ENCODE measurements around the gene TRIM47.

Gene TRIM47

DNA sequence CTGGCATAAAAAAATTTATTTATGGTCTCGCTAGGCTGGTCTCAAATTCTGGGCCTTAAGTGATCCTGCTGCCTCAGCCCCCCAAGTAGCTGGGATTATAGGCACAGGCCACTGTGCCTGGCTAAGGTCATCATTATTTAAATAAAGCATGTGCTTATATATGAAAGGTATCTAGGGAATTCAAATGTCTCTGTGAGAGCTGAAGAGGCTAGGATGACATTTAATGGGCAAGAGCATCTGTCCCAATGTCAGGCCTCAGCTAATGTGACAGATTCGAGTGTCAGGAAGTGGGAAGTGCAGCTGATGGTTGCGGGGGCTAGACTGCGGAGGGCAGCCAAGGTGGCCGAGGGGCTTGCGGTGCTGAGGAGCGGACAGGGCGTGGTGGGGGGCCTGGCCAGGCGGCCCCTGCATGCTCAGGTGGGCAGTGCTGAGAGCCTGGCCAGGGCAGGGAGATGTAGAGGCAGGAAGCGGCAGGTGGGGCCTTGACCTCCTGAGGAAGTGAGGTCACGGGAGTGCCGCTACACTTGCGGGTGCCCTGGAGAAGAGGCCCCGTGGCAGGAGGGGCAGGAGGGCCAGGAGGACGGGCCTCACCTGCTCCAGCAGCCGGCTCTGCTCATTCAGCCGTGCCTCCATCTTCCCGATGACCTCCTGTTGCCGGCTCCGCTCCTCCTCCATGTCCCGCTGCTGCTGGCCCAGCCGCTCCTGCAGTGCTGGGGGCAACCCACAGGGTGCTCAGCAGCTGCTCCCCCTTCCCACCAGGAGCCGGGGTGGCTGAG lies 38.9 kb upstream of the TRIM47 start:
- DNase-seq, result no peak
- Mint-ChIP-seq H3K36me3 (peaks cover 10 to 24% of the 10 kb centered on the region in 2 donors), H3K27ac (no peak overlapping the region), H3K4me3 (no peak overlapping the region), H3K4me1 (peaks cover 0 to 6% of the 10 kb centered on the region in 2 donors), H3K9me3 (no peaks in the 10 kb centered on the region), H3K27me3 (no peaks in the 10 kb centered on the region)
- ATAC-seq (replicated peaks), result no peak

DNA sequence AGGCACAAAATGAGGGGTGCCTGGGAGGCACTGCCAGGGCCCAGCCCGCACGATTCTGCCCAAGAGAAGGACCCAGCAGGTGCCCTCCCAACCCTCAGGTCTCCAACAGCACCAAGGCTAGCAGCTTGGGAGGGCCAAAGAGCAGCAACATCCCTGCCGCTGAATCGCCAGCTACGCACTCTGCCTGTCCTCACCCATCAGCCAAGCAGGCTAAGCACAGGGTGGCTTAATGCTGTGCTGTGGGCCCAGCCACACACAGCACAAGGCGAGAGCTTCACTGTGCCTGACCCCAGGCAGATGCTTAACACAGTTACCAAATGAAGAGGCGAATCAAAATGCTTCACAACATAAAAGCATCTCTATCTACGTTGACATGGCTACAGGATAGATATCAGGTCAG lies 36.9 kb upstream of the TRIM47 start:
- H3K4me3 Mint-ChIP-seq, result no peak overlapping the region

DNA sequence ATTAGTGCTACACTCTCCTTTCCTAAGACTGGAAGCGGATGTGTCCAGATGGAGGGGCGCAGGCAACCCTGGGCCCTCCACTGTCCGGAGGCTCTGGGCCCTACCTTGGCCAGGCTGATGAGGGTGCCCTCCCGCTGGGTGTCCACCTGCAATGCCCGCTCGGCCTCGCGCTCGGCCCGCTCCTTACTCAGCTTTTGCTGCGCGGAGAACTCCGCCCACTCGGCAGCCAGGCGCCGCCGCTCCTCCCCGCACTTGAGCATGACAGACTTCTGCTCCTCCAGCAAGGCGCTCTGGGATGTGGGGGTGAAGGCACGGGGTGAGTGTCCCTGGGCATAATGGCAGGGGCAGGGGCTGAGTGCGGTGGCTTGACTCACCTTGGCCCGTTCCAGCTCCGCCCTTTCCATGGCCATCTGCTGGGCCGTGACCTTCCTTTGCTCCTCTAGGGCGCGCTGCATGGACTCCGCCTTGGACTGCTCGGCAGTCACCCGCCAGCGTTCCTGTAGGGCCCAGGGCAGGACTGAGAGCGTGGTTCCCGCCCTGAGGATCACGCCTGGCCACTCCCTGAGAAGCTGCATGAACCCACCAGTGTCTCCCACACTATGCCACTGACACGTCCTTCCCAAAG lies 36.4 kb upstream of the TRIM47 start:
- H3K27ac Mint-ChIP-seq, result no peak overlapping the region
- DNase-seq (no peak), ATAC-seq (replicated peaks) (no peak)
- no peaks in the 10 kb centered on the region for H3K9me3 Mint-ChIP-seq
- H3K4me3 Mint-ChIP-seq, result no peak overlapping the region
- peaks cover 0 to 6% of the 10 kb centered on the region in 2 donors for H3K4me1 Mint-ChIP-seq
- peaks cover 11 to 19% of the 10 kb centered on the region in 2 donors for H3K36me3 Mint-ChIP-seq
- H3K27me3 Mint-ChIP-seq, result no peaks in the 10 kb centered on the region

More for the DNA sequence above, 36.9 kb upstream of the TRIM47 start:
- ATAC-seq (replicated peaks) (no peak), DNase-seq (no peak)
- Mint-ChIP-seq H3K27ac (no peak overlapping the region), H3K4me1 (peaks cover 0 to 6% of the 10 kb centered on the region in 2 donors), H3K36me3 (peaks cover 12 to 20% of the 10 kb centered on the region in 2 donors), H3K27me3 (no peaks in the 10 kb centered on the region), H3K9me3 (no peaks in the 10 kb centered on the region)

GRCh38 chr17:75913537-75914210 lies 35.3 kb upstream of the TRIM47 start:
- no peak overlapping the region for H3K4me3 Mint-ChIP-seq
- ATAC-seq (replicated peaks) (no peak), DNase-seq (no peak)
- no peak overlapping the region for H3K27ac Mint-ChIP-seq
- no peaks in the 10 kb centered on the region for H3K27me3 Mint-ChIP-seq
- H3K9me3 Mint-ChIP-seq, result no peaks in the 10 kb centered on the region
- H3K4me1 Mint-ChIP-seq, result peaks cover 0 to 6% of the 10 kb centered on the region in 2 donors
- H3K36me3 Mint-ChIP-seq, result peaks cover 9 to 12% of the 10 kb centered on the region in 2 donors

DNA sequence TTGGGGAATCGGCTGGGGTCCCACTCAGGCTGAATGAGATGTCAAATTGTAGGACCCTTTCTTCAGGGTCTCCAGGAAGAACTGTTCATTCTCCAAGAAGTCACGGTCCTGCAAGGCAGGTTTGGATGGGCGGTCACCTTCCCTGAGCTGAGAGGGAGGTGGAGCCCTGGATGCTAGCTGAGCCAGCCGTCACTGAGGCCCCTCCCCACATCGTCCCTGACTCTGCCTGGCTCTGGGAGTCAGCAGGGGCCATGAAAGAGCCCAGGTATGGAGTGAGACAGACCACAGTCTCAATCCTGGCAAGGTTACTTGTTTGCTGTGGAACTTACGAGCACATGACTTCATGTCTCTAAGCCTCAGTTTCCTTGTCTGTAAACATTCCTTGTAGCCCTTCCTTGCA lies 32.3 kb upstream of the TRIM47 start:
- no peak for ATAC-seq (replicated peaks)
- Mint-ChIP-seq H3K4me1 (no peaks in the 10 kb centered on the region), H3K4me3 (no peak overlapping the region), H3K36me3 (peaks cover 7 to 8% of the 10 kb centered on the region in 2 donors), H3K27ac (no peak overlapping the region), H3K9me3 (no peaks in the 10 kb centered on the region), H3K27me3 (no peaks in the 10 kb centered on the region)
- DNase-seq, result no peak

DNA sequence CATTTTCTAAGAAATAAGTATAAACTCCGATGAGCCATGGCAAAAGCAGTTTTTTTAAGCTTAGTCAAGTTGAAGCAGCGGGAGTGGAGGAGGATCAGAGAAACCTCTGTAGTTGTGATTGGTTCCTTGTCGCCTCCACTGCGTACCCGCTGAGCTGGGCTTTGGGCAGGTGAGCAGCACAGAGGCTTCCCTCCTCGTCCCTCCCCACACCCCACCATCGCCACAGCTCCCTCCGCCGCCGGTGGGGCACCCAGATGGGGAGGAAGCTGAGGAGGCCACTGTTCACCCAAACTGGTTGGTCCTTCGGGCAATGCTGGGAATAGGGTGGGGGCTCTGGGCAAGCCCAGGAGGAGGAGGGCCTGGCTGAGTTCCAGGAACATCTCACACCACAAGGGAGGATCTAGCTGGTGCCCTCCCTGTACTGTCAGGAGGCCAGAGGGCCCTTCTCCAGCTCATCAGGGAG lies 31.5 kb upstream of the TRIM47 start:
- Mint-ChIP-seq H3K9me3 (no peaks in the 10 kb centered on the region), H3K4me3 (no peak overlapping the region), H3K27ac (no peak overlapping the region), H3K4me1 (peaks cover 2 to 5% of the 10 kb centered on the region in 2 donors), H3K27me3 (no peaks in the 10 kb centered on the region), H3K36me3 (peaks cover 8% of the 10 kb centered on the region in 2 donors)
- no peak for DNase-seq
- no peak for ATAC-seq (replicated peaks)

- H3K27ac Mint-ChIP-seq, result no peak overlapping the region
- H3K36me3 Mint-ChIP-seq, result peaks cover 8 to 10% of the 10 kb centered on the region in 2 donors
These were observed 30.9 kb upstream of the TRIM47 start for GRCh38 chr17:75909051-75909811.

DNA sequence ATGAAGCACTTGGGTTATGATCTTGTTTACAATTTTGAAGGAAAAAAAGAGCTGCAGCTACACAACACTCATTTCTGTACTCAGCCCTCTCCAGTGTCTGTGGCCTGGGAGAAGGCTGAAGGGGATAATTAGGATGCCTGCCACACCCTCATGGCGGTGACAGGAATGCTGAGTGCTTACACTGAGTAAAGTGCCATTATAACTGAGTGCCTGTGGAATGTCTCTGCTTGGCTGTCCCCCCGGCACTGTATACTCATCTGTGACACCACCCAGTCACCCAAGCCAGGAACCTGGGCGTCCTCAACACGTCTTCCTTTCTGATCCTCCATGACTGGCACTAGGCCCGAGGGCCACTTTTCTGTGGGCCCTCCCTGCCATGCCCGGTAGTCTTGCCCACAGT lies 29.8 kb upstream of the TRIM47 start:
- Mint-ChIP-seq H3K27me3 (no peaks in the 10 kb centered on the region), H3K4me1 (peaks cover 3 to 12% of the 10 kb centered on the region in 2 donors), H3K4me3 (no peak overlapping the region), H3K9me3 (no peaks in the 10 kb centered on the region), H3K27ac (no peak overlapping the region), H3K36me3 (peaks cover 4% of the 10 kb centered on the region in 2 donors)
- DNase-seq (no peak), ATAC-seq (replicated peaks) (no peak)

More at GRCh38 chr17:75909051-75909811, 30.9 kb upstream of the TRIM47 start:
- Mint-ChIP-seq H3K27me3 (no peaks in the 10 kb centered on the region), H3K9me3 (no peaks in the 10 kb centered on the region), H3K4me1 (peaks cover 2 to 5% of the 10 kb centered on the region in 2 donors), H3K4me3 (no peak overlapping the region)
- DNase-seq (no peak), ATAC-seq (replicated peaks) (no peak)

DNA sequence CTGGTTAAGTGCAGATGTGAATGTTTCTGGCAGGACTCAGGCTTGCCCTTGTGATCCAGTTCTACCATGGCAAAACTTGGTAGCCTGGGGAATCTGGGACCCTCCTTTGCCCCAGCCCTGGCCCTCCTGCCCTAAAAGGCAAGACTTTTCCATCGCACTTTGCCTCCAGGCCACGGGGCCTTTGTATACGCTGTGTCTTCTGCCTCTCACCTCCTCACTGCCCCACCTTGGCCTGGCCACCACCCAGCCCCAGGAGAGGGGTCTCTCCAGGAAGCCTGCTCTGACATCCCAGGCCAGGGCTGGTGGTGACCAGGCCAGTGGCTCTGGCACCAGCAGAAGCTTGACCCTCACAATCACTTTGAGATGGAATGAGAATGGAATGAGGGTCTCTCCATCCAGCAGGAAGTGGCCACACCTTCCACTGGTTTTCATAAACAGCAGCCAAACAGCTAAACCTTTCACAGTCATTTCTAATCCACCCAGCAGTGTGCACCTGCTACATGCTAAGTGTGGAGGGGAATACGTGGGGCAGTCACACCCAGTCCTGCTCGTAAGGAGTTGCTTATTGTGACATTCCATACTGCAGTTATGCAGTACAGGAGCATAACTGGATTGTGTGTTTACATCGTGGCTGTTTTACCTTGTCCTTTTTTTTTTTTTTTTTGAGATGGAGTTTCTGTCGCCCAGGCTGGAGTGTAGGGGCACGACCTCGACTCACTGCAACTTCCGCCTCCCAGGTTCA lies 27.9 kb upstream of the TRIM47 start:
- H3K27me3 Mint-ChIP-seq, result no peaks in the 10 kb centered on the region
- no peak for ATAC-seq (replicated peaks)
- peaks cover 5 to 8% of the 10 kb centered on the region in 2 donors for H3K36me3 Mint-ChIP-seq
- peaks cover 3 to 12% of the 10 kb centered on the region in 2 donors for H3K4me1 Mint-ChIP-seq
- H3K27ac Mint-ChIP-seq, result peak overlapping the region; percentile 20
- no peak for DNase-seq
- H3K4me3 Mint-ChIP-seq, result no peak overlapping the region
- H3K9me3 Mint-ChIP-seq, result no peaks in the 10 kb centered on the region

DNA sequence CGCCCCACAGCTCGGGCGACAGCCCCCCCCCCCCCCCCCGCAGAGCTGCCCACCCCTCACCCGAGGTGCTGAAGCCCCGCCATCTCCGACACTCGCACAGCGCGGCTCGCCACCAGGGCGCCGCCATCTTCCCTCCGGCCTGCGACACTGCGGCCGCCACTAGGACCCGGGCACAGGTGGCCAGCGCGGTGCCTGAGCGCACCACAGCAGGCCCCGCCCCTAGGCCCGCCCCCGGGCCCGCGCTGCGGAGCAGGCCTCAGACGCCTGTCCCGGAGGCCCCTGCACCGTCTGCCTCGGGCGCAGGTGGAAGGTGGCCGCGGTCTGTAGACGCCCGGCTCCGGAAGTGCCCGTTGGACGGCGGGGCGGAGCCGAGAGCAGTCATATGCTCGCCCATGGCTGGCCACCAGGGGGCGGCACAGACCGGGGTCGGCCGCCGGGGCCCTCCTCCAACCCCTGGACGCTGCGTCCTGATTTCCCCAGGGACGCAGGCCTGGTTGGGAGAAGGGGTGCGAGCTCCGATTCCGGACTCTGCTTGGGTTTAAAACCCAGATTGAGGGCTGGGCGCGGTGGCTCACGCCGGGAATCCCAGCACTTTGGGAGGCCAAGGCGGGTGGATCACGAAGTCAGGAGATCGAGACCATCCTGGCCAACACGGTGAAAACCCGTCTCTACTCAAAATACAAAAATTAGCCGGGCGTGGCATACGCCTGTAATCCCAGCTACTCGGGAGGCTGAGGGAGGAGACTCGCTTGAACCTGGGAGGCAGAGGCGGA lies 26.6 kb upstream of the TRIM47 start, which contains the start of gene MRPL38:
Gene MRPL38 (minus strand): TSS at position 136 of the 773 bp plus-strand sequence. CDS start 9 bp downstream, at position 127.
- H3K4me1 Mint-ChIP-seq, result peaks cover 5 to 12% of the 10 kb centered on the region in 2 donors
- H3K36me3 Mint-ChIP-seq, result peaks cover 14 to 15% of the 10 kb centered on the region in 2 donors
- peak; percentile 99 for ATAC-seq (replicated peaks)
- peak within 1 kb of the TSS; percentile 97 for H3K27ac Mint-ChIP-seq
- H3K4me3 Mint-ChIP-seq, result peak within 1 kb of the TSS; percentile 88 to 94
- no peaks in the 10 kb centered on the region for H3K27me3 Mint-ChIP-seq
- H3K9me3 Mint-ChIP-seq, result no peaks in the 10 kb centered on the region
- DNase-seq, result peak; percentile 98

- Mint-ChIP-seq H3K4me1 (peaks cover 9 to 26% of the 10 kb centered on the region in 2 donors), H3K27me3 (no peaks in the 10 kb centered on the region), H3K27ac (no peak overlapping the region), H3K36me3 (peaks cover 23 to 34% of the 10 kb centered on the region in 2 donors), H3K9me3 (no peaks in the 10 kb centered on the region), H3K4me3 (no peak overlapping the region)
- ATAC-seq (replicated peaks), result no peak
- no peak for DNase-seq
These were observed 24.0 kb upstream of the TRIM47 start for GRCh38 chr17:75902406-75902805.

- no peak overlapping the region for H3K4me3 Mint-ChIP-seq
- peaks cover 9 to 29% of the 10 kb centered on the region in 2 donors for H3K4me1 Mint-ChIP-seq
- DNase-seq, result no peak
- no peak overlapping the region for H3K27ac Mint-ChIP-seq
- H3K36me3 Mint-ChIP-seq, result peaks cover 23 to 35% of the 10 kb centered on the region in 2 donors
- no peak for ATAC-seq (replicated peaks)
- no peaks in the 10 kb centered on the region for H3K9me3 Mint-ChIP-seq
- no peaks in the 10 kb centered on the region for H3K27me3 Mint-ChIP-seq
These were observed 23.3 kb upstream of the TRIM47 start for GRCh38 chr17:75901727-75902126.

Measured in stimulated activated naive B cell treated with anti-CD40 and anti-IgM and Interleukin-4, amounts not matched to agents 10 μg/mL and 1 μg/mL and 100 μg/mL, for 72 hours (primary cell).